ENCODE measurements around the gene FOXA1. TPM values are rescaled to one million over a fixed set of nuclear protein-coding genes. Genes with fewer than 3 reads are reported as not detected.

Gene FOXA1
- total RNA-seq, 1 experiment from 2014 or later: 8.7 TPM

- BruUV-seq (replicated peaks): no TSS peak
- no peaks in the 10 kb centered on the region for H3K36me3 ChIP-seq (ENCODE audit: control insufficient read depth, insufficient read depth, low read length)
- ChIA-PET POLR2A (no interaction called here), CTCF (interaction anchor here (0.7 kb wide), 1 partner anchor 15 kb away, joined by 6 read pairs; no protein-coding TSS in a partner anchor)
- H3K4me3 ChIP-seq (ENCODE audit: low read depth in 2 of 2, low read length in 2 of 2): no peak overlapping the region
- no peaks in the 10 kb centered on the region for H3K9me3 ChIP-seq (ENCODE audit: control insufficient read depth, insufficient read depth, low read depth, low read length)
- no peak overlapping the region for H3K27ac ChIP-seq (ENCODE audit: low read length)
- no peak for DNase-seq (ENCODE audit: low read depth, low spot score)
- ATAC-seq: no peak
- no peaks in the 10 kb centered on the region; the same call in 1 of the 2 replicates for H3K4me1 ChIP-seq (ENCODE audit: control insufficient read depth, insufficient read depth, low read length)
- intact Hi-C loops (cut with micrococcal nuclease; ENCODE audit: unreplicated experiment) (no loop called here), in situ Hi-C loops (cut with HindIII; ENCODE audit: low pct_unique_long_range_greater_than_20kb, low sequenced_read_pairs) (no loop called here)
- TF ChIP-seq TCF7L2 (IDR thresholded peaks at IDR 0.05; ENCODE audit: low read depth, low read length) (no peak), SIN3A (IDR thresholded peaks at IDR 0.05; ENCODE audit: borderline replicate concordance, insufficient read depth, low read depth, low read length) (no peak), POLR2AphosphoS5 (IDR thresholded peaks at IDR 0.05; ENCODE audit: low read depth, low read length) (no peak), REST (IDR thresholded peaks at IDR 0.05; ENCODE audit: insufficient read depth in 1 of 2, low read depth in 2 of 2, low read length in 1 of 2) (no peak), CTCF (IDR thresholded peaks at IDR 0.05) (no peak)
- no peaks in the 10 kb centered on the region for H3K27me3 ChIP-seq (ENCODE audit: control insufficient read depth, insufficient read depth, low read length)
These were observed 6.4 kb downstream of the FOXA1 start for GRCh38 chr14:37588667-37588955.

GRCh38 chr14:37587881-37588666 is 7.0 kb downstream of the FOXA1 start:
- POLR2A ChIA-PET: no interaction called here
- DNase-seq (ENCODE audit: low read depth, low spot score): no peak
- in situ Hi-C loops (cut with HindIII; ENCODE audit: low pct_unique_long_range_greater_than_20kb, low sequenced_read_pairs) (no loop called here), intact Hi-C loops (cut with micrococcal nuclease; ENCODE audit: unreplicated experiment) (no loop called here)
- no peak for ATAC-seq
- H3K36me3 ChIP-seq (ENCODE audit: control insufficient read depth, insufficient read depth, low read length): no peaks in the 10 kb centered on the region
- CTCF ChIA-PET: interaction anchor here (0.7 kb wide), 1 partner anchor 15 kb away, joined by 6 read pairs; no protein-coding TSS in a partner anchor
- no peaks in the 10 kb centered on the region for H3K9me3 ChIP-seq (ENCODE audit: control insufficient read depth, insufficient read depth, low read depth, low read length)
- no peaks in the 10 kb centered on the region; the same call in 1 of the 2 replicates for H3K4me1 ChIP-seq (ENCODE audit: control insufficient read depth, insufficient read depth, low read length)
- BruUV-seq (replicated peaks): no TSS peak
- no peaks in the 10 kb centered on the region for H3K27me3 ChIP-seq (ENCODE audit: control insufficient read depth, insufficient read depth, low read length)
- TF ChIP-seq REST (IDR thresholded peaks at IDR 0.05; ENCODE audit: insufficient read depth in 1 of 2, low read depth in 2 of 2, low read length in 1 of 2) (no peak), TCF7L2 (IDR thresholded peaks at IDR 0.05; ENCODE audit: low read depth, low read length) (no peak), CTCF (IDR thresholded peaks at IDR 0.05) (no peak), SIN3A (IDR thresholded peaks at IDR 0.05; ENCODE audit: borderline replicate concordance, insufficient read depth, low read depth, low read length) (no peak)
- H3K27ac ChIP-seq (ENCODE audit: low read length): no peak overlapping the region
- H3K4me3 ChIP-seq (ENCODE audit: low read depth in 2 of 2, low read length in 2 of 2): no peak overlapping the region
